Measurements from ENCODE around the gene MEPCE. TPM values are rescaled to one million over a fixed set of nuclear protein-coding genes. Genes with fewer than 3 reads are reported as not detected.
A peak's percentile ranks its signal among the peaks of the same experiment; 100 is the strongest.

Gene MEPCE
- total RNA-seq, 6 experiments from 2014 or later = 17.1 to 25.1 (median 20.7) TPM

GRCh38 chr7:100431286-100431735, 1.7 kb downstream of the MEPCE start:
- TF ChIP-seq CTCF (IDR thresholded peaks at IDR 0.05) (no peak), POLR2A (IDR thresholded peaks at IDR 0.05) (no peak)
- Histone ChIP-seq H3K9me3 (no peaks in the 10 kb centered on the region), H3K27ac (peak overlapping the region in 1 of 3 donors; percentile 0), H3K27me3 (no peaks in the 10 kb centered on the region), H3K36me3 (peaks cover 0 to 21% (median 4%) of the 10 kb centered on the region in 4 donors), H3K4me3 (no peak overlapping the region), H3K4me1 (peaks cover 0 to 34% (median 5%) of the 10 kb centered on the region in 4 donors)
- ATAC-seq (no peak), DNase-seq (peak in 1 of 3 donors; percentile 58)
- intact Hi-C loops (cut with DNase I) = no loop called here
- WGBS (ENCODE audit: insufficient coverage, low coverage, low lambda C conversion rate, missing lambda C conversion rate) = 88% methylated on average over 3 of the region's 23 CpGs

DNA sequence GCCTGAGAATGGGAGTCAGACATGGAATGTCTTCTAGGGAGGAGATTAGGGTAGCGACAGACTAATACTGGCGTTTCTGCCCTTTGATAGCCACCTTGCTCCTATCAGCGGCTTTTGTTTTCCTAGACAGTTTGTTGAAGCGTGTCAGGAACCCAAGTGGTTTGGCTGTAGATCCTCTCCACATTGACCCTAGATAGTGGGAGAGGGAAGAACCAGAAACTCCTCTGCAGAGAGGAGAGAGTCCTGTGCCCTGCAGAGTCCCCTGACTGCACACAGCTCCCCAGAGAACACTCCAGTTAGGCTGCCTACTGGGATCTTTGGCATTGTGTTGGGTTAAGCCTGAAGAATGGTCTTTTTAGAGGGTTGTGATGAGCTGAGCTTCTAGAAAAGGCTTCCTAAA, 2.4 kb downstream of the MEPCE start:
- H3K4me3 ChIP-seq = no peak overlapping the region
- peaks cover 0 to 38% (median 5%) of the 10 kb centered on the region in 4 donors for H3K4me1 ChIP-seq
- ATAC-seq (no peak), DNase-seq (no peak)
- intact Hi-C loops (cut with DNase I) = no loop called here
- TF ChIP-seq POLR2A (IDR thresholded peaks at IDR 0.05) (no peak), CTCF (IDR thresholded peaks at IDR 0.05) (no peak)
- peaks cover 0 to 21% (median 4%) of the 10 kb centered on the region in 4 donors for H3K36me3 ChIP-seq
- WGBS (ENCODE audit: insufficient coverage, low coverage, low lambda C conversion rate, missing lambda C conversion rate) = 58% methylated on average over 4 of the region's 4 CpGs
- H3K9me3 ChIP-seq = no peaks in the 10 kb centered on the region
- peak overlapping the region in 1 of 3 donors; percentile 0 for H3K27ac ChIP-seq
- no peaks in the 10 kb centered on the region for H3K27me3 ChIP-seq

DNA sequence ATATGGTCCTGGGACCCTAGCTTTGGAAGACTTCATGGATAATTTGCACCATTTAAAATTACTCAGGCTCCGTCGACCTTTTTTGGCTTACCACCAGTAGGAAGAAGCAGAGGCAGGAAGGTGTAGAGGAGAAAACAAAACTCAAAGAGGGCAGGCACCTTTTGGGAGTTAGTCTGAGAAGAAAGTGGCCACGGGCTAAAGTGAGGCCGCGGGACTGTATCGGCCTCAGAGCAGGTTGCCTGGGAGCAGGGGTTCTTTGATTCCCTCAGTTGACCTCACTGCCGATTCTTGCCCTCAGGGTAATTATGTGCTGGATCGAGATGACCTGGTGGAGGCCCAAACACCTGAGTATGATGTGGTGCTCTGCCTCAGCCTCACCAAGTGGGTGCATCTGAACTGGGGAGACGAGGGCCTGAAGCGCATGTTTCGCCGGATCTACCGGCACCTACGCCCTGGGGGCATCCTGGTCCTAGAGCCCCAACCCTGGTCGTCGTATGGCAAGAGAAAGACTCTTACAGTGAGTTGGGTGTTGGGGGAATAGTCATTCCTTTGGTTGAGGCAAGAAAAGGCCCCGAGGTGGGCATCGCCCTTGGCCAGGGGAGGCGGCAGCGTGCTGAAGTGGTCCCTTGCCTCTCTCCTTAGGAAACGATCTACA, 3.1 kb downstream of the MEPCE start:
- no peak for TF ChIP-seq POLR2A (IDR thresholded peaks at IDR 0.05)
- TF ChIP-seq CTCF (IDR thresholded peaks at IDR 0.05) = no peak
- peak overlapping the region in 1 of 3 donors; percentile 18 for H3K27ac ChIP-seq
- 85% methylated on average over 10 of the region's 21 CpGs for WGBS (ENCODE audit: insufficient coverage, low coverage, low lambda C conversion rate, missing lambda C conversion rate)
- DNase-seq (no peak), ATAC-seq (no peak)
- peaks cover 0 to 37% (median 5%) of the 10 kb centered on the region in 4 donors for H3K4me1 ChIP-seq
- intact Hi-C loops (cut with DNase I) = no loop called here
- H3K27me3 ChIP-seq = no peaks in the 10 kb centered on the region
- H3K4me3 ChIP-seq = no peak overlapping the region
- peaks cover 0 to 21% (median 4%) of the 10 kb centered on the region in 4 donors for H3K36me3 ChIP-seq
- H3K9me3 ChIP-seq = no peaks in the 10 kb centered on the region

DNA sequence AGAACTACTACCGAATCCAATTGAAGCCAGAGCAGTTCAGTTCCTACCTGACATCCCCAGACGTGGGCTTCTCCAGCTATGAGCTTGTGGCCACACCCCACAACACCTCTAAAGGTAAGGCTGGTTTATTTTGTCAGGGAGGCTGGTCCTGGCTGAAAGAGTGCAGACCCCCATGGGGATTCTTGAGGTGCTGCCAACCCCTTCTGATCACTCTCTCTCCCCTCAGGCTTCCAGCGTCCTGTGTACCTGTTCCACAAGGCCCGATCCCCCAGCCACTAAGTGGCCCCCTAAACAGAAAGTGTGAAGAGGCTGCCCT, 3.6 kb downstream of the MEPCE start:
- peaks cover 0 to 34% (median 3%) of the 10 kb centered on the region in 4 donors for H3K4me1 ChIP-seq

More for the DNA sequence above, 3.6 kb downstream of the MEPCE start:
- peak overlapping the region in 1 of 3 donors; percentile 18 for H3K27ac ChIP-seq
- no peaks in the 10 kb centered on the region for H3K9me3 ChIP-seq
- DNase-seq (no peak), ATAC-seq (no peak)
- H3K36me3 ChIP-seq = peaks cover 0 to 21% (median 4%) of the 10 kb centered on the region in 4 donors
- H3K4me3 ChIP-seq = no peak overlapping the region
- intact Hi-C loops (cut with DNase I) = no loop called here
- TF ChIP-seq CTCF (IDR thresholded peaks at IDR 0.05) (no peak), POLR2A (IDR thresholded peaks at IDR 0.05) (no peak)
- WGBS (ENCODE audit: insufficient coverage, low coverage, low lambda C conversion rate, missing lambda C conversion rate) = 43% methylated on average over 3 of the region's 4 CpGs
- no peaks in the 10 kb centered on the region for H3K27me3 ChIP-seq

All from right lobe of liver (tissue), 6 donors.